ENCODE results near the gene NEO1.

The NEO1 gene

DNA sequence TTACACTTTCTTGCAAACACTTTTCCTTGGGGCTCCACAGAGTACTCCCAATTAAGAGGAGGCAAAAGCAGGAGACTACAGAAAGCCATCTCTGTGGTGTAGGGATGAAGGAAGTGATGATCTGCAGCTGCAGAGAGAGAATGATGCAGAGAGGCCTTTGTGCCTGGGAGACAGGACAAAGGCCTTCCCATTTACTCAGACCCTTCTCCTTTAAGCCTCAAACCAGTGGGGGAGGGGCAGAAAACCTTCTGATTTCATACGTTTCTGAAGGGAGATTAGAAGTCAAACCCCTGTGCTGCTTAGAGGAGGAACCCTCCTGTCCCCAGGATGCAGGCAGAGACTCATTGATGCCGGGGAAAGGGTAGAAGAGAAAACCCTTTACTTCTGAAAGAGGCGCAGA lies 130.8 kb downstream of the NEO1 start:
- Histone ChIP-seq H3K27me3 (ENCODE audit: insufficient read depth, low read length, poor library complexity) (no peaks in the 10 kb centered on the region), H3K4me2 (ENCODE audit: insufficient read depth, low read length) (no peak overlapping the region), H3K27ac (ENCODE audit: low read length) (no peak overlapping the region), H2AFZ (ENCODE audit: low read depth, low read length) (no peak overlapping the region), H4K20me1 (ENCODE audit: insufficient read depth, low read length) (no peaks in the 10 kb centered on the region), H3K79me2 (ENCODE audit: insufficient read depth, low read length) (no peaks in the 10 kb centered on the region), H3K36me3 (ENCODE audit: insufficient read depth, low read length) (no peaks in the 10 kb centered on the region), H3K9me3 (ENCODE audit: insufficient read depth, low read length, severe bottlenecking) (no peaks in the 10 kb centered on the region), H3K9ac (ENCODE audit: low read depth, low read length) (no peak overlapping the region), H3K4me1 (ENCODE audit: insufficient read depth, low read length) (no peaks in the 10 kb centered on the region), H3K4me3 (ENCODE audit: low read depth in 1 of 2, low read length in 2 of 2) (no peak overlapping the region)
- no peak for DNase-seq
- TF ChIP-seq, protein P1, sequence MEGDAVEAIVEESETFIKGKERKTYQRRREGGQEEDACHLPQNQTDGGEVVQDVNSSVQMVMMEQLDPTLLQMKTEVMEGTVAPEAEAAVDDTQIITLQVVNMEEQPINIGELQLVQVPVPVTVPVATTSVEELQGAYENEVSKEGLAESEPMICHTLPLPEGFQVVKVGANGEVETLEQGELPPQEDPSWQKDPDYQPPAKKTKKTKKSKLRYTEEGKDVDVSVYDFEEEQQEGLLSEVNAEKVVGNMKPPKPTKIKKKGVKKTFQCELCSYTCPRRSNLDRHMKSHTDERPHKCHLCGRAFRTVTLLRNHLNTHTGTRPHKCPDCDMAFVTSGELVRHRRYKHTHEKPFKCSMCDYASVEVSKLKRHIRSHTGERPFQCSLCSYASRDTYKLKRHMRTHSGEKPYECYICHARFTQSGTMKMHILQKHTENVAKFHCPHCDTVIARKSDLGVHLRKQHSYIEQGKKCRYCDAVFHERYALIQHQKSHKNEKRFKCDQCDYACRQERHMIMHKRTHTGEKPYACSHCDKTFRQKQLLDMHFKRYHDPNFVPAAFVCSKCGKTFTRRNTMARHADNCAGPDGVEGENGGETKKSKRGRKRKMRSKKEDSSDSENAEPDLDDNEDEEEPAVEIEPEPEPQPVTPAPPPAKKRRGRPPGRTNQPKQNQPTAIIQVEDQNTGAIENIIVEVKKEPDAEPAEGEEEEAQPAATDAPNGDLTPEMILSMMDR (IDR thresholded peaks at IDR 0.05; ENCODE audit: borderline replicate concordance, extremely low read depth, low read length, poor library complexity, severe bottlenecking) = no peak
- TF ChIP-seq EZH2 (IDR thresholded peaks at IDR 0.05; ENCODE audit: borderline replicate concordance, low read depth, low read length, severe bottlenecking) = no peak
- no peak for ATAC-seq (ENCODE audit: insufficient read depth, low read depth)

DNA sequence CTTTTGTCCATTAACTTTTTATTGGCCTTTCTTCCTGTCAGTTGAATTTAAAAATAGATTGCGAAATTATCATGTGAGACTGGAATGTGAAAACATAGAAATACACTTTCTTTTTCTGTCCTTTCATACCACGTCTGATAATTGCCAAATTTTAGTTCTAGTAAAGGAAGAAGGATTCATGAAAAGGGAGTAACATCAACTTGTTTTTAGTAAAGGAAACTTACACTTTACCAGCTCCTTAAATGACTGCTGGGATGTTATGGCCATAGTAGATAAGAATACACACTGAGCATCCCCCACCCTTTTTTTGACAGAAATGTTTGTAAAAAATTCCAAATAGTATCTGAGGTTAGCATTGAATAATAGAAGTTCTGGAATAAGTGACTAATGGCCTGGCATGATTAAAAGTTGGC lies 137.9 kb downstream of the NEO1 start:
- no peak overlapping the region for H3K4me3 ChIP-seq (ENCODE audit: low read depth in 1 of 2, low read length in 2 of 2)
- no peaks in the 10 kb centered on the region for H3K4me1 ChIP-seq (ENCODE audit: insufficient read depth, low read length)
- no peaks in the 10 kb centered on the region for H3K79me2 ChIP-seq (ENCODE audit: insufficient read depth, low read length)
- no peaks in the 10 kb centered on the region for H4K20me1 ChIP-seq (ENCODE audit: insufficient read depth, low read length)
- H3K36me3 ChIP-seq (ENCODE audit: insufficient read depth, low read length) = no peaks in the 10 kb centered on the region
- no peak for TF ChIP-seq EZH2 (IDR thresholded peaks at IDR 0.05; ENCODE audit: borderline replicate concordance, low read depth, low read length, severe bottlenecking)
- TF ChIP-seq, protein P1 (IDR thresholded peaks at IDR 0.05; ENCODE audit: borderline replicate concordance, extremely low read depth, low read length, poor library complexity, severe bottlenecking) = no peak
- H3K27me3 ChIP-seq (ENCODE audit: insufficient read depth, low read length, poor library complexity) = no peaks in the 10 kb centered on the region
- no peak for ATAC-seq (ENCODE audit: insufficient read depth, low read depth)
- H3K27ac ChIP-seq (ENCODE audit: low read length) = no peak overlapping the region
- no peak overlapping the region for H3K4me2 ChIP-seq (ENCODE audit: insufficient read depth, low read length)
- H3K9ac ChIP-seq (ENCODE audit: low read depth, low read length) = no peak overlapping the region
- no peaks in the 10 kb centered on the region for H3K9me3 ChIP-seq (ENCODE audit: insufficient read depth, low read length, severe bottlenecking)
- no peak for DNase-seq
- H2AFZ ChIP-seq (ENCODE audit: low read depth, low read length) = no peak overlapping the region

DNA sequence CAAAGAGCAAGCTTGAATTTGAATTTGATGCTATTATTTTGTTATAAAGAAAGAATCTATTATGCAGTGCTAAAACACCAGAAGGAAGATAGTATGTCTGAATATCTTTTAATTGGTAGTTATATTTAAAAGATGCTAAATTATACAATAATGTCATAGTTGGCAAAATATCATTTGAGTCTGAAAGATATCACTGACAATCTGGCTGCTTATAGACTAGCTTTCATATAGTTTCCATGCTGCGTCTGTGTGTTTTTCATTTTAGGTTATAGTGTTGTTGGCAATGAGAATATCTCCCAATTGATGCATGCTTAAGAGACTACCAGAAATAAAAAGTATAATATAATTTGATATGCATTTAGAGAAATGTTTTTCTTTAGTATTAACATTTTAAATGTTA lies 142.9 kb downstream of the NEO1 start:
- no peak overlapping the region for H3K4me3 ChIP-seq (ENCODE audit: low read depth in 1 of 2, low read length in 2 of 2)
- no peak overlapping the region for H3K9ac ChIP-seq (ENCODE audit: low read depth, low read length)
- ATAC-seq (ENCODE audit: insufficient read depth, low read depth) = no peak
- H3K27me3 ChIP-seq (ENCODE audit: insufficient read depth, low read length, poor library complexity) = no peaks in the 10 kb centered on the region
- no peak for TF ChIP-seq EZH2 (IDR thresholded peaks at IDR 0.05; ENCODE audit: borderline replicate concordance, low read depth, low read length, severe bottlenecking)
- TF ChIP-seq, protein P1 (IDR thresholded peaks at IDR 0.05; ENCODE audit: borderline replicate concordance, extremely low read depth, low read length, poor library complexity, severe bottlenecking) = no peak
- no peak overlapping the region for H3K27ac ChIP-seq (ENCODE audit: low read length)
- H3K4me1 ChIP-seq (ENCODE audit: insufficient read depth, low read length) = no peaks in the 10 kb centered on the region
- no peaks in the 10 kb centered on the region for H3K36me3 ChIP-seq (ENCODE audit: insufficient read depth, low read length)
- H4K20me1 ChIP-seq (ENCODE audit: insufficient read depth, low read length) = no peaks in the 10 kb centered on the region
- H3K79me2 ChIP-seq (ENCODE audit: insufficient read depth, low read length) = no peaks in the 10 kb centered on the region
- DNase-seq = no peak
- no peaks in the 10 kb centered on the region for H3K9me3 ChIP-seq (ENCODE audit: insufficient read depth, low read length, severe bottlenecking)
- H2AFZ ChIP-seq (ENCODE audit: low read depth, low read length) = no peak overlapping the region
- H3K4me2 ChIP-seq (ENCODE audit: insufficient read depth, low read length) = no peak overlapping the region

DNA sequence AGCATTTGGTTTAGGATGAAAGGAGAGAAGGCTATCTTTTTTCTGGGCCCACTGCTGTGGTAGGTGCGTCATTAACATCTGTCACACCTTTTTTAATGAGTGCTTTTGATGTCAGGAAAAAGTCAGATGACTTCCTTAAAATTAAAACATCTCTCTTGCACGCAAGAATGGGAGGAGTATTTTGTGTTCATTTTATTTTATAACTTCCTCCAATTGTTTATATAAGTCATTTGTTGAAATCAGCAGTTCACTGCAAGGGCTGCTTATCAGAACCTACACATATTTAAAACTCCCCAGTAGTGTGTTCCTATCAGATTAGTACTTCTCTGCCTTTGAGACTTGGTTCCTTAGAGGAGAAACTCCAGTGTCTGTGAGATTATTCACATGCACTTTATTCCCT lies 143.8 kb downstream of the NEO1 start:
- H3K36me3 ChIP-seq (ENCODE audit: insufficient read depth, low read length) = no peaks in the 10 kb centered on the region
- no peaks in the 10 kb centered on the region for H4K20me1 ChIP-seq (ENCODE audit: insufficient read depth, low read length)
- TF ChIP-seq, protein P1 (IDR thresholded peaks at IDR 0.05; ENCODE audit: borderline replicate concordance, extremely low read depth, low read length, poor library complexity, severe bottlenecking) = no peak
- no peak for TF ChIP-seq EZH2 (IDR thresholded peaks at IDR 0.05; ENCODE audit: borderline replicate concordance, low read depth, low read length, severe bottlenecking)
- no peak for DNase-seq
- H2AFZ ChIP-seq (ENCODE audit: low read depth, low read length) = no peak overlapping the region
- H3K4me3 ChIP-seq (ENCODE audit: low read depth in 1 of 2, low read length in 2 of 2) = no peak overlapping the region
- ATAC-seq (ENCODE audit: insufficient read depth, low read depth) = no peak
- no peak overlapping the region for H3K27ac ChIP-seq (ENCODE audit: low read length)
- no peak overlapping the region for H3K9ac ChIP-seq (ENCODE audit: low read depth, low read length)
- H3K4me2 ChIP-seq (ENCODE audit: insufficient read depth, low read length) = no peak overlapping the region
- no peaks in the 10 kb centered on the region for H3K27me3 ChIP-seq (ENCODE audit: insufficient read depth, low read length, poor library complexity)
- H3K9me3 ChIP-seq (ENCODE audit: insufficient read depth, low read length, severe bottlenecking) = no peaks in the 10 kb centered on the region
- no peaks in the 10 kb centered on the region for H3K79me2 ChIP-seq (ENCODE audit: insufficient read depth, low read length)
- no peaks in the 10 kb centered on the region for H3K4me1 ChIP-seq (ENCODE audit: insufficient read depth, low read length)
